H54 (cell line): ENCODE data around the gene SHC1.
"Not testable (repeated sequence)": the region's sequence is repeated elsewhere in the genome, so short reads cannot be mapped to it uniquely, and the experiment has no call there.

Experiments used
- DNase-seq: peaks from one replicate; pipeline ENCODE4 v3.0.0; 2011; ENCODE audit warnings: low spot score, mixed read lengths; ENCODE audit not compliant: insufficient read length
- FAIRE-seq: peaks from 3 replicates; lab custom pipeline; 2011; peaks lifted over from hg19 to GRCh38; lab: Jason Lieb, UNC
- POLR2A ChIP-seq: IDR thresholded peaks from 2 replicates; pipeline ENCODE4 v1.6.1; 2011; ENCODE audit warnings: low read depth, mild to moderate bottlenecking, low read length

The SHC1 gene

DNA sequence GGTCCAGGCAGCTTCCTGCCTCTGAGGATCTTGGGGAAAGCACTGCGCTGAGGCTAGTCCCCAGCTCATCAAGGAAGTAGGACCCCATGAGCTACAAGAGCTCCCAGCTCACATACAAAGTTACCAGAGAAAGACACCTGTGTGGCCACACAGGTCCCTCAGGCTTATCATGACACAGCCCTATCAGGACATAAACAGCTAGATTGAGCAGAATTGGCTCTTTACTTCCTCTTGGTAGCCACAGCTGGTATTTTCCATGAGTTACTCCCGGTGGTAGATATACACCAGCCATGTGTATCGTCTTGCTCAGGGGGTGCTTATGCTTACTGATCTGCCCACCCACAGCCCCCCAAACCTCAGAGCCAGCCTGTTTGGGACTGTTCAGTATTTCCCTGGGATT is 24.0 kb upstream of the SHC1 start:
- no peak for FAIRE-seq
- DNase-seq, result no peak
- no peak for TF ChIP-seq POLR2A

DNA sequence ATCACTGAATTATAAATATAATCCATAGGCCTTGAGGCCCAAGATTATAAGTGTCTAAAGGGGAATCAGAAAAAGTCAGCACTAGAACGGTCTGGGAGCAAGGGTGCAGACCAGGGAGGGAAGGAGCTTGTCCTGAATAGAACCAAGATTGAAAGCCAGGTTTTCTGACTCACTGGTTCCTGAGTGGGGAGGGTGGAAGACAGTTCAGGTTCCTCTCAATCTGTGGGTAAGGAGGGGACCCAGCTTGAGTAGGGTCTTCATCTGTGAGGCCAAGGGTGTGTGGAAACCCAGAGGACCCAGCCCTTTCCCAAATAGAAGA is 23.7 kb upstream of the SHC1 start:
- DNase-seq, result no peak
- no peak for TF ChIP-seq POLR2A
- no peak for FAIRE-seq

DNA sequence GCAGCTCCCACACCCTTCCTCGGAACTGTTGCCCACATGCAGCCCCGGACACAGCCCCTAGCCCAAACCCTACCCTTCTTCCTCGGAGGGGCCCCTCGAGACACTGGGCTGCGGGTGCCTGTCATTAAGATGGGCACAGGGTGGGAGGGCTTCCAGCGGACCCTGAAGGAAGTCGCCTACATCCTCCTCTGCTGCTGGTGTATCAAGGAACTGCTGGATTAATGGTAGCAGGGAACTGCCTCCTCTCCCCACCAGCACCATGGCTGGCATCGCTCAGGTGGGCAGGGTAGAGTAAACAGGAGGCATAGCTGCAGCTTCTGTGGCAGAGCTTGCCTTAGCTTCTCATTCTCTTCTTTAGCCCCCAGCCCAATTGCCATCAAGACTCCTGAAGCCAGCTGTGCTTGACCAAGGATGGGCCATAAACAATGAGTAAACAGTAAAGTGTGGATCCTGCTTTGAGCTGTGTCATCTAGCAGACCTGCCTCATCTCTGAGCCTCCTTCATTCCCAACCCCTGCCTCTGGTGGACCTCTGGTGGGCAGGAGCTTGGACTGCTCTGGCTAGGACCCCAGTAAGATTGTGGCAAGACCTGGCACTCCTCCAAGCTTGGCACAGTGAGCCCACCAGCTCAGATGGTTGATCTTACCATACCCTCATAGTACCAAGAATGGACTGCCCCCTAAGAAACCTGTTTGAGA is 23.2 kb upstream of the SHC1 start, which contains the start of gene LENEP:
LENEP (plus strand) TSS at position 15 of the 697 bp plus-strand sequence; CDS start at position 37, 22 bp downstream.
- no peak for TF ChIP-seq POLR2A
- no peak for FAIRE-seq
- no peak for DNase-seq

DNA sequence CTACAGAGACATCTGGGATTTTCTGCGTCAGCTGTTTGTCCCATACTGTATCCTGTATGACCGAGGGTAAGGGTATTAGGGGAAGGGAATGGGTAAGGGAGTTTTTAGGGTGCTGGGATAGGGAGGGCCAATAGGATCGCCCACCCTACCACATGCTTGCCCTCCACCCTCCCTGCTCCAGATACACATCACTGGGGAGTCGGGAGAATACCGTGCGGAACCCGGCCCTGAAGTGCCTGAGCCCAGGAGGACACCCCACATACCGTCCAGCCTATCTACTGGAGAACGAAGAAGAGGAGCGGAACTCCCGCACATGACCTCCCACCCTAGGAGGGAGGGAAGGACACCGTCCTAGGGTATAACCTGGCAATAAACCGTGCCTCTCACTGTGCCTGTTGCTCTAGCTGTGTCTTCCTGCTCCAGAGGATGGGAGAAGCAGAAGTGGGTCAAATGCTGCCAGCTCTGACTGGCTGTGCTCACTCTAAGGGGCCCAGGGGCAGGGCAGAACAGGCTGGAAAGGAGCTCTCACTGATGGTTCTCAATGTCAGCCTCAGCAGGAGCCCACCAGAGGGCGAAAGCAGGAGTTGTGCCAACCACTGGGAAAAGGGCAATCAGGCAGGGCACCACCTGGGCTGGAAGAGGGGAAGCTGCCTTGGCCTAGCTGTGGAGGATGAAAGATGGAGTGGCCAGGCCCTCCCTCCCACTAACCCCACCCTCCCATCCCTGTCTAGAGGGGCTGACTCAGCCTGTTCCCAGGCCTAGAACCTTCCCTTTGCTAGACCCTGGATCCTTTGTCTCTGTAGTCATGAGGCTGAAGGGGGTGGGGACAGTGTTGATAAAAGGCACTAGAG is 22.4 kb upstream of the SHC1 start:
- TF ChIP-seq POLR2A, result no peak
- FAIRE-seq (no peak), DNase-seq (no peak)

DNA sequence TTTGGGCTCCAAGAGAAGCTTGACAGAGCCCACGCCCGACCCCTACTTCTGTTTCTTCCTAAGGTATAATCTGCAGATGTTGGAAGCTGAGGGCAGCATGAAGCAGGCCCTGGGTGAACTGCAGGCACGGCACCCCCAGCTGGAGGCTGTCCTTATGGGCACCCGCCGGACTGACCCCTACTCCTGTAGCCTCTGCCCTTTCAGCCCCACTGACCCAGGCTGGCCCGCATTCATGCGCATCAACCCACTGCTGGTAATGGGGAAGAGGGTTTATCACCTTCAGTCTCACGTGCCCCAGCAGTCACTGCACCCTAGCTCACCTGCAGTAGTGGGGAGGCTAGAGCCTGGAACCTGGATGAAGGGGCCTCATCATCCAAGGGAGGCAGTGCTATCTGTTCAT is 19.7 kb upstream of the SHC1 start:
- DNase-seq (no peak), FAIRE-seq (no peak)
- no peak for TF ChIP-seq POLR2A

DNA sequence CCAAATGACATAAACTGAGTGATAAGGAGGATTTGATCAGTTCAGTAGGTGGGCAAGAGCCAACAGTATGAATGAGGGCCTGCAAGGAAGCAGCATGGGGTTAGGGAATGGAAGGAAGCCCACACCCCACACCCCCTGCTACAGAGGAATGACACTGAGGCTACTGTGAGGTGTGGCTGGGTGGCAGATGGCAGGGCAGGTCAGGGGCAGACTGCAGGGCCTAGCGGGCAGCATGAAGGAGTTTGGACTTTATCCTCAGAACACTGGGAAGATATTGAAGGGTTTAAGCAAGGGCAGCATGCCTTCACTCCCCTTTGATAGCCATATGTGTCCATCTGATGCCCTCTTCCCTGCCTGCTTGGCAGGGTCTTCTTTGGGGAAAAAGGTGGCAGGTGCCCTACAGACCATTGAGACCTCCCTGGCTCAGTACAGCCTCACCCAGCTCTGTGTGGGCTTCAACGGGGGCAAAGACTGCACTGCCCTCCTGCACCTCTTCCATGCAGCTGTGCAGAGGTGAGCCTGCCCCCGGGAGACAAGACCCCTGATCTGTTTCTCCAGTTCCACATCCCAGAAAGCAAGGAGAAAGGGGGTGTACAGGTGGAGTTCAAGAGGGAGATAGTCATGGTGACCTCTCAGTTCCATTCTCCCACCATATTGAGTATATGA is 18.8 kb upstream of the SHC1 start:
- no peak for TF ChIP-seq POLR2A
- FAIRE-seq (no peak), DNase-seq (no peak)

DNA sequence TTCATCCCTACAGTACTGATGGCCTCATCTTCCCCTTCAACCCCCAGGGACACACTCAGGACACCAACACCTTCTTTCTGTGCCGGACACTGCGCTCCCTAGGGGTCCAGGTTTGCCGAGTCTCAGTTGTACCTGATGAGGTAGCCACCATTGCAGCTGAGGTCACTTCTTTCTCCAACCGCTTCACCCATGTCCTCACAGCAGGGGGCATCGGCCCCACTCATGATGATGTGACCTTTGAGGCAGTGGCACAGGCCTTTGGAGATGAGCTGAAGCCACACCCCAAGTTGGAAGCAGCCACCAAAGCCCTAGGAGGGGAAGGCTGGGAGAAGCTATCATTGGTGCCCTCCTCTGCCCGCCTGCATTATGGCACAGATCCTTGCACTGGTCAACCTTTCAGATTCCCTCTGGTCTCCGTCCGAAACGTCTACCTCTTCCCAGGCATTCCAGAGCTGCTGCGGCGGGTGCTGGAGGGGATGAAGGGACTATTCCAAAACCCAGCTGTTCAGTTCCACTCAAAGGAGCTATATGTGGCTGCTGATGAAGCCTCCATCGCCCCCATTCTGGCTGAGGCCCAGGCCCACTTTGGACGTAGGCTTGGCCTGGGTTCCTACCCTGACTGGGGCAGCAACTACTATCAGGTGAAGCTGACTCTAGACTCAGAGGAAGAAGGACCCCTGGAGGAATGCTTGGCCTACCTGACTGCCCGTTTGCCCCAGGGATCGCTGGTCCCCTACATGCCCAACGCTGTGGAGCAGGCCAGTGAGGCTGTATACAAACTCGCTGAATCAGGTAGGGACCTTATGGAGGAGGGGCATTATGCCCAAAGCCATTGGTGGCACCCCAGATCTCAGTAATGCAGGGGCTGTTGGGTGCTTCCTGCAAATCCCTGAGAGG is 17.8 kb upstream of the SHC1 start:
- FAIRE-seq (no peak), DNase-seq (no peak)
- no peak for TF ChIP-seq POLR2A

DNA sequence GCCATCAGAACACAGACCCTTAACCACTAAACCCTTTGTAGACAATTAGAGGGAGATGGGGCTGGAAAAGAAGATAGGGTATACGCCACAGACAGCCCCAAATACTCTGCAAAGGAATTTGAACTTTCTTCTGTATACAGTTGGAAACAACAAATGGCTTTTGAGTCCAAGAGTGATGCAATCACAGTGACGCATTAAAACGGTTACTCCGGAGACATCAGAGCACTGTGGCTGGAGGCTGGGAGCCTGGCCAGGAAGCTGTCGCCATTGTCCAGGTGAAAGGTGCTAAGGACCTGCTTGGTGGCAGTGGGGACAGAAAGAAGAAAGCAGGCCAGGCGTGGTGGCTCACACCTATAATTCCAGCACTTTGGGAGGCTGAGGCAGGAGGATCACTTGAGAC is 16.8 kb upstream of the SHC1 start:
- DNase-seq, result no peak

DNA sequence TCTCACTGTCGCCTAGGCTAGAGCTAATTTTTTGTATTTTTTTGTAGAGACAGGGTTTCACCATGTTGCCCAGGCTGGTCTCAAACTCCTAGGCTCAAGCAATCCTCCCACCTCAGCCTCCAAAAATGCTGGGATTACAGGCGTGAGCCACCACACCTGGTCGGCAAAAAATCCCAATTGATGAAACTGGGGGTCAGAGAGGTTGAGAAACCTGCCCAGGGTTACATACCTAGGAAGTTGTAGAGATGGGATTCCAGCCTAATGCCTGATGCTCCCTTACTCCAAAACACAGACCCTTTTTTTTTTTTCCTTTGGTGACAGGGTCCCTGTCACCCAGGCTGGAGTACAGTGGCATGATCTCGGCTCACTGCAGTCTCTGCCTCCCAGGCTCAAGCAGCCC is 16.2 kb upstream of the SHC1 start:
- not testable (repeated sequence) for FAIRE-seq, DNase-seq

More for the DNA sequence above, 16.8 kb upstream of the SHC1 start:
- TF ChIP-seq POLR2A, result no peak
- FAIRE-seq, result no peak

DNA sequence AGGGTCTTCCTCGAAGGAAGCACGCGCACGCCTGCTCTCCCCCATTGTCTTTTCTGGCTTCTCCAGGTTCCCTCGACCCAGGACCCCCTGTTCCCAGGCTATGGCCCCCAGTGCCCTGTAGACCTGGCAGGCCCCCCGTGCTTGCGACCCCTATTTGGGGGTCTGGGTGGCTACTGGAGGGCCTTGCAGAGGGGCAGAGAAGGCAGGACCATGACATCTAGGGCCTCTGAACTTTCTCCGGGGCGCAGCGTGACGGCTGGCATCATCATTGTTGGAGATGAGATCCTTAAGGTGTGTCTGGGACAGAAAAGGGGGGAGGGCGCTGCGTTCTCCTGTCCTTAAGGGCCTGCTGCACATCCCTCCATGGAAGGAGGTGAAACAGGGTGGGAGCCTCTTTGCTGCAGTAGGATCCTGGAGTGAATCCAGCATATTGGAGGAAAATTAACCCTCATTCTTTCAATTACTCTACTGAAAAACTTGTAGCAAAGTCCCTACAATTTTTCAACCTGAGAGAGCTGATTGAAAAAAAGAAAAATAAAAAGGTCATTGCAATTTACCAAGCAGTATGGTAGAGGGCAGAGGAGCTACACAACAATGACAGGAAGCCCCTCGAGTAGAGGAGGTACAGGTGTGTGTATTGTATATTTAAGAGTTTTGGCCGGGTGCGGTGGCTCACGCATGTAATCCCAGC is 13.4 kb upstream of the SHC1 start:
- DNase-seq (no peak), FAIRE-seq (no peak)
- no peak for TF ChIP-seq POLR2A

DNA sequence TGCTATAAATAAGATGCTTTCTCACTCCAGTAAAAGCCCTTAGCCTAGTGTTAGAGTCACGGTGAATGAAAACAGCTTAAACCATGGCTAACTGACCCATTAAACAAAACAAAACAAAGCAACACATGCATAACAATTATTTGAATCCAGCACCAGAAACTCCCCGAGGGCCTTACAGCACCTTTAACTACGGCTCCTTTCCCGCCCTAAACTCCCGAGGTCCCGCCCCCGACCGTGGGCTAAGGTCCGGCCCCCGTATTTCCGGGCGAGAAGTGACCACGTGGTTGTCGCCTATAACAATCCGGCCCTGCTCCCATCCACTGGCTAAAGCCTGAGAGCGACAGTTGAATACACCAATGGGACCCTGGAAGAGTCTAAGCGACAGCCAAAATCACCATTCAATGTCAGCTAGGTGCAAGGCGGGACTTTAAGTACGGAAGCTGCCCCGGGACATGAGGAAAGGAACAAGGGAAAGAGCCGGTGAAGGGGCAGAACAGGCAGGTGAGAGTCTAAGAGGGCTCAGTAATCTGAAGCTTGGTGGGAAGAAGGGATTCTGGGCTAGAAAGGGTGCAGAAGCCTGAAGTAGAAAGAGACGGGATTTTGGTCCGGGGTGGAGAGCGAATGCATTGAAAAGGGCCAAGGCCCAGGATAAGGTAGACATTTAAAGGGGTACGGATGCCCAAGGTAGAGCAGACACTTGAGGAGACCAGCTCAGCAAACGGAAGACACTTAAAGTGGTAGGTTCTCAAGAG is 12.5 kb upstream of the SHC1 start, which contains the start of gene FLAD1:
FLAD1 (plus strand) TSS at position 448 of the 752 bp plus-strand sequence. CDS start 351 bp downstream, outside the sequence.
- DNase-seq (peak; percentile 92), FAIRE-seq (no peak)
- peak; percentile 17; the same call in 1 of the 2 replicates for TF ChIP-seq POLR2A

DNA sequence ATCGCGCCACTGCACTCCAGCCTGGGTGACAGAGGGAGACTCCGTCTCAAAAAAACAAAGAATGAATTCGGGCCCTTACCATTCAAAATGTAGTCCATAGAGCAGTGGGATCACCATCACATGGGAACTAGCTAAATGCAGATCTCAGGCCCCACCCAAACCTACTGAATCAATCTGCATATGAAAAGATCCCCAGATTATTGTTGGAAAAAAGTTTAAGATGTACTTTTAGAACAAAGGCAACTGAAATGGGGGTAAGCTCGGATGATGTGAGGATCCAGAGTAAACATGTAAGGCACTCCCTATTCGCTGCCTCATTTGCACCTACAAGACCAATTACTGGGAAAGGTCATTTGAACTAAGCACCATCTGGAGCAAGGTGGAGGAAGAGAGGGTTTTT is 11.8 kb upstream of the SHC1 start:
- TF ChIP-seq POLR2A, result no peak
- FAIRE-seq (no peak), DNase-seq (no peak)
